ENCODE results near the gene ZSCAN31.
"Not testable (repeated sequence)": the region's sequence is repeated elsewhere in the genome, so short reads cannot be mapped to it uniquely, and the experiment has no call there.

ZSCAN31 gene

GRCh38 chr6:28317866-28318265 lies 18.1 kb downstream of the ZSCAN31 start:
- not testable (repeated sequence) for DNase-seq (ENCODE audit: low read depth)

- no peak for DNase-seq (ENCODE audit: low read depth)
Observed at GRCh38 chr6:28315628-28316027, 20.3 kb downstream of the ZSCAN31 start.

- DNase-seq (ENCODE audit: low read depth) = no peak
Observed at GRCh38 chr6:28312939-28313338, 23.0 kb downstream of the ZSCAN31 start.

- no peak for DNase-seq (ENCODE audit: low read depth)
Observed at GRCh38 chr6:28311139-28311823, 24.7 kb downstream of the ZSCAN31 start.

- DNase-seq (ENCODE audit: low read depth) = not testable (repeated sequence)
Observed at GRCh38 chr6:28306363-28306762, 29.6 kb downstream of the ZSCAN31 start.

GRCh38 chr6:28303570-28303969 lies 32.4 kb downstream of the ZSCAN31 start:
- no peak for DNase-seq (ENCODE audit: low read depth)

GRCh38 chr6:28296520-28297060 lies 39.4 kb downstream of the ZSCAN31 start:
- no peak for DNase-seq (ENCODE audit: low read depth)

GRCh38 chr6:28295326-28295725 lies 40.6 kb downstream of the ZSCAN31 start:
- DNase-seq (ENCODE audit: low read depth) = no peak

GRCh38 chr6:28291573-28291972 lies 44.4 kb downstream of the ZSCAN31 start:
- DNase-seq (ENCODE audit: low read depth) = no peak

- no peak for DNase-seq (ENCODE audit: low read depth)
Observed at GRCh38 chr6:28282926-28283325, 53.0 kb downstream of the ZSCAN31 start.

GRCh38 chr6:28281288-28282064 lies 54.5 kb downstream of the ZSCAN31 start, which contains the start of gene PGBD1:
PGBD1 (plus strand) TSS chr6:28281572; CDS start chr6:28283814, 2,242 bp downstream.
- DNase-seq (ENCODE audit: low read depth) = peak; percentile 51

GRCh38 chr6:28280595-28281287 lies 55.2 kb downstream of the ZSCAN31 start:
- DNase-seq (ENCODE audit: low read depth) = no peak

GRCh38 chr6:28277746-28278145 lies 58.2 kb downstream of the ZSCAN31 start:
- no peak for DNase-seq (ENCODE audit: low read depth)

- DNase-seq (ENCODE audit: low read depth) = no peak
Observed at GRCh38 chr6:28274888-28275287, 61.1 kb downstream of the ZSCAN31 start.

Measured in HS-27A (cell line).